Breast epithelium (tissue), 4 donors: ENCODE measurements around the gene LOC101059915.

Experiments
- DNase-seq, 2 donors: peaks; one replicate each; pipeline ENCODE4 v3.0.0-alpha.2; 2019; ENCODE audit warnings: low spot score in 2 of 2
- H3K27ac ChIP-seq, 2 donors: fragments of 200-600 bp; sonication (generic) in 1 of 2; one replicate each; pipeline ENCODE4 v1.5.1; 2016 to 2019; ENCODE audit warnings: mild to moderate bottlenecking in 1 of 2
- H3K27me3 ChIP-seq, 2 donors: fragments of 200-600 bp; sonication (generic) in 1 of 2; one replicate each; pipeline versions ENCODE4 v1.5.1 to v1.6.0; 2017 to 2019; ENCODE audit warnings: control low read depth in 1 of 2, mild to moderate bottlenecking in 1 of 2
- H3K36me3 ChIP-seq: fragments of 200-600 bp; one replicate; pipeline ENCODE4 v1.5.1; 2019
- H3K4me1 ChIP-seq, 2 donors: fragments of 200-600 bp; sonication (generic); one replicate each; pipeline ENCODE4 v1.5.1; 2016 to 2019; ENCODE audit warnings: control low read depth in 1 of 2
- H3K4me3 ChIP-seq, 3 donors: fragments of 200-600 bp; sonication (generic); 1 replicate in 2 of 3; 2 replicates in 1 of 3; pipeline ENCODE4 v1.5.1; 2016 to 2019; ENCODE audit warnings: mild to moderate bottlenecking in 3 of 3, moderate library complexity in 2 of 3
- H3K9me3 ChIP-seq, 2 donors: fragments of 200-600 bp; sonication (generic) in 1 of 2; one replicate each; pipeline ENCODE4 v1.5.1; 2016 to 2019; ENCODE audit warnings: control low read depth in 1 of 2
- POLR2A ChIP-seq: fragments of 450-650 bp; IDR thresholded peaks from one replicate; pipeline ENCODE4 v1.6.1; 2016; ENCODE audit warnings: antibody characterized with exemption, mild to moderate bottlenecking, moderate library complexity
- POLR2AphosphoS5 ChIP-seq, 3 donors: sonication (generic); formaldehyde crosslinking; IDR thresholded peaks; one replicate each; pipeline ENCODE4 v1.6.1; 2017; ENCODE audit warnings: antibody characterized with exemption in 3 of 3
- intact Hi-C: fragments of 100-400 bp; cut with DNase I; formaldehyde crosslinking; loops from one replicate; pipeline ENCODE4 v1.15.1; 2023; ENCODE audit warnings: low total_unique reads
- TF ChIP-seq, protein P1 (sequence below), 3 donors: fragments of 450-650 bp; IDR thresholded peaks; one replicate each; pipeline ENCODE4 v1.5.1; 2016 to 2017; ENCODE audit warnings: antibody characterized with exemption in 3 of 3, mild to moderate bottlenecking in 3 of 3, moderate library complexity in 3 of 3

Gene LOC101059915

GRCh38 chrX:71625471-71625870 lies 41.9 kb upstream of the LOC101059915 start:
- H3K9me3 ChIP-seq: no peaks in the 10 kb centered on the region
- TF ChIP-seq POLR2AphosphoS5 (IDR thresholded peaks at IDR 0.05) (no peak), POLR2A (no peak)
- TF ChIP-seq, protein P1, sequence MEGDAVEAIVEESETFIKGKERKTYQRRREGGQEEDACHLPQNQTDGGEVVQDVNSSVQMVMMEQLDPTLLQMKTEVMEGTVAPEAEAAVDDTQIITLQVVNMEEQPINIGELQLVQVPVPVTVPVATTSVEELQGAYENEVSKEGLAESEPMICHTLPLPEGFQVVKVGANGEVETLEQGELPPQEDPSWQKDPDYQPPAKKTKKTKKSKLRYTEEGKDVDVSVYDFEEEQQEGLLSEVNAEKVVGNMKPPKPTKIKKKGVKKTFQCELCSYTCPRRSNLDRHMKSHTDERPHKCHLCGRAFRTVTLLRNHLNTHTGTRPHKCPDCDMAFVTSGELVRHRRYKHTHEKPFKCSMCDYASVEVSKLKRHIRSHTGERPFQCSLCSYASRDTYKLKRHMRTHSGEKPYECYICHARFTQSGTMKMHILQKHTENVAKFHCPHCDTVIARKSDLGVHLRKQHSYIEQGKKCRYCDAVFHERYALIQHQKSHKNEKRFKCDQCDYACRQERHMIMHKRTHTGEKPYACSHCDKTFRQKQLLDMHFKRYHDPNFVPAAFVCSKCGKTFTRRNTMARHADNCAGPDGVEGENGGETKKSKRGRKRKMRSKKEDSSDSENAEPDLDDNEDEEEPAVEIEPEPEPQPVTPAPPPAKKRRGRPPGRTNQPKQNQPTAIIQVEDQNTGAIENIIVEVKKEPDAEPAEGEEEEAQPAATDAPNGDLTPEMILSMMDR (IDR thresholded peaks at IDR 0.05): no peak
- H3K4me1 ChIP-seq: no peaks in the 10 kb centered on the region
- H3K36me3 ChIP-seq: no peaks in the 10 kb centered on the region
- no peak overlapping the region for H3K4me3 ChIP-seq
- no peak for DNase-seq
- no peak overlapping the region for H3K27ac ChIP-seq
- H3K27me3 ChIP-seq: peaks cover 0 to 17% of the 10 kb centered on the region in 2 donors
- intact Hi-C loops: no loop called here

- no peaks in the 10 kb centered on the region for H3K36me3 ChIP-seq
- no peak overlapping the region for H3K4me3 ChIP-seq
- H3K4me1 ChIP-seq: no peaks in the 10 kb centered on the region
- no peak overlapping the region for H3K27ac ChIP-seq
- no peak for DNase-seq
- TF ChIP-seq, protein P1 (IDR thresholded peaks at IDR 0.05): no peak
- H3K9me3 ChIP-seq: no peaks in the 10 kb centered on the region
- H3K27me3 ChIP-seq: peaks cover 0 to 27% of the 10 kb centered on the region in 2 donors
- intact Hi-C loops: no loop called here
Measured at GRCh38 chrX:71626576-71626975, 40.8 kb upstream of the LOC101059915 start.

GRCh38 chrX:71627588-71628404 lies 39.5 kb upstream of the LOC101059915 start:
- H3K27ac ChIP-seq: no peak overlapping the region
- TF ChIP-seq POLR2A (no peak), POLR2AphosphoS5 (IDR thresholded peaks at IDR 0.05) (no peak)
- TF ChIP-seq, protein P1 (IDR thresholded peaks at IDR 0.05): no peak
- H3K27me3 ChIP-seq: peaks cover 0 to 31% of the 10 kb centered on the region in 2 donors
- H3K36me3 ChIP-seq: no peaks in the 10 kb centered on the region
- H3K4me3 ChIP-seq: no peak overlapping the region
- no peaks in the 10 kb centered on the region for H3K9me3 ChIP-seq
- DNase-seq: no peak
- intact Hi-C loops: no loop called here
- no peaks in the 10 kb centered on the region for H3K4me1 ChIP-seq

- no peak overlapping the region for H3K27ac ChIP-seq
- H3K36me3 ChIP-seq: no peaks in the 10 kb centered on the region
- intact Hi-C loops: no loop called here
- no peak for TF ChIP-seq POLR2A
- TF ChIP-seq, protein P1 (IDR thresholded peaks at IDR 0.05): no peak
- no peak for TF ChIP-seq POLR2AphosphoS5 (IDR thresholded peaks at IDR 0.05)
- DNase-seq: no peak
- no peaks in the 10 kb centered on the region for H3K9me3 ChIP-seq
- H3K27me3 ChIP-seq: peaks cover 0 to 31% of the 10 kb centered on the region in 2 donors
- H3K4me1 ChIP-seq: no peaks in the 10 kb centered on the region
- H3K4me3 ChIP-seq: no peak overlapping the region
Measured at GRCh38 chrX:71629467-71629866, 37.9 kb upstream of the LOC101059915 start.

DNA sequence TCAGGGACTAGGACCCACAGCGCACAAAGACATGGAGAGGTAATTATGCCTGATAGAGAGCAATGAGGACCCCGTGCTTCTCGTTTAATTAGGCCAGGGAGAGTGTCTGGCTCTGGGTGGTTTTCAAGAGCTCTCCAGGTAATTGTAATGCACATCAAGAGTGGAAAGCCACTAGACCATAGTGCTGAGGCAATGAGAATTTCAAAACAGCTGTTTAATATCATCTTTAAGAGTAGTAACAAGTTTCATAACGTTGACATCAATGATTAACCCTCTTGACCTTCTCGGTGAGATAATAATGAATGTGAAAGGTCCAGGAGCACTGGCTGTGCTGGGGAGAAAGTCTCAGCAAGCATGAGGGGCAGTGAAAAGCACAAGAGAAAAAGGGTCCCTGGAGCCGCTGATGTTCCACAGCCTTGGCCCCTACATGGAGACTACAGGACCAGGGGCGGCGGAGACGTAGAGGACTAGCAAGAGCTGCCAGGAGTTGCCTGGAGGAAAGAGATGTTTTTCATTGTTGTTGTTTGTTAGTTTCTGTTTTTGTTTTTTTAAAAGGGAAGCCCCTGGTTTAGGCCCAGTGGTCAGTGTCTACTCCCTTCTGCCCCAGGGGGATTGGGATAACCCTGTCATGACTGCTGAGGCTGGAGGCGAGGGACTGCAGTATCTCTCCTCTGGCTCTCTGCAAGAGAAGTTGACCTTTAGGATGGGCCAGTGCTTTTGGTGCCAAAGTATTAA lies 34.3 kb upstream of the LOC101059915 start:
- no peak for DNase-seq
- Histone ChIP-seq H3K36me3 (no peaks in the 10 kb centered on the region), H3K9me3 (no peaks in the 10 kb centered on the region), H3K27ac (no peak overlapping the region), H3K4me3 (no peak overlapping the region), H3K4me1 (no peaks in the 10 kb centered on the region), H3K27me3 (peaks cover 0 to 29% of the 10 kb centered on the region in 2 donors)
- no peak for TF ChIP-seq POLR2AphosphoS5 (IDR thresholded peaks at IDR 0.05)
- no peak for TF ChIP-seq POLR2A
- TF ChIP-seq, protein P1 (IDR thresholded peaks at IDR 0.05): no peak
- intact Hi-C loops: no loop called here
